Thyroid gland (tissue), 4 donors: Measurements from ENCODE around the gene C16orf82. TPM values are rescaled to one million over a fixed set of nuclear protein-coding genes. Genes with fewer than 3 reads are reported as not detected.

Source experiments
- DNase-seq, 2 donors: peaks; one replicate each; pipeline ENCODE4 v3.0.0-alpha.2; 2019
- H3K27ac ChIP-seq, 3 donors: fragments of 200-600 bp; sonication (generic); 1 replicate in 2 of 3; 2 replicates in 1 of 3; pipeline ENCODE4 v1.5.1; 2016 to 2019; ENCODE audit warnings: mild to moderate bottlenecking in 1 of 3, moderate library complexity in 1 of 3
- H3K27me3 ChIP-seq: fragments of 200-600 bp; sonication (generic); one replicate; pipeline ENCODE4 v1.5.1; 2019
- H3K36me3 ChIP-seq, 2 donors: fragments of 200-600 bp; sonication (generic); one replicate each; pipeline ENCODE4 v1.5.1; 2016 to 2019
- H3K4me1 ChIP-seq, 2 donors: fragments of 200-600 bp; sonication (generic); one replicate each; pipeline ENCODE4 v1.5.1; 2017 to 2019
- H3K4me3 ChIP-seq, 3 donors: fragments of 200-600 bp; sonication (generic); replicated peaks in 1 of 3; 1 replicate in 2 of 3; 2 replicates in 1 of 3; pipeline ENCODE4 v1.5.1; 2016; ENCODE audit warnings: mild to moderate bottlenecking in 1 of 3
- H3K9me3 ChIP-seq: fragments of 200-600 bp; sonication (generic); one replicate; pipeline ENCODE4 v1.5.1; 2017
- POLR2A ChIP-seq, 2 donors: fragments of 450-650 bp; IDR thresholded peaks; one replicate each; pipeline ENCODE4 v1.6.1; 2017; ENCODE audit warnings: antibody characterized with exemption in 2 of 2, mild to moderate bottlenecking in 2 of 2, moderate library complexity in 1 of 2
- WGBS, 2 donors: methylation state at CpG; one replicate each; pipeline ENCODE4 v1.1.5; 2017; 5-methylcytosine and 5-hydroxymethylcytosine counted together
- intact Hi-C: fragments of 100-400 bp; cut with DNase I; formaldehyde crosslinking; loops from one replicate; pipeline ENCODE4 v1.15.1; 2023
- total RNA-seq, 4 donors: library from RNA; depleted of rRNA; stranded (reverse); fragments of >200 nt; gene quantifications; one replicate each; pipeline ENCODE4 v1.2.3, GENCODE V29; 2016
- TF ChIP-seq, protein P1 (sequence below), 6 experiments: fragments of 200-600 bp in 3 of 6; fragments of 450-650 bp in 3 of 6; sonication (generic) in 3 of 6; IDR thresholded peaks; one replicate each; pipeline ENCODE4 v1.5.1; 2016 to 2019; ENCODE audit warnings: antibody characterized with exemption in 6 of 6, mild to moderate bottlenecking in 2 of 6, inconsistent platforms in 1 of 6, moderate library complexity in 1 of 6

C16orf82 gene
- total RNA-seq, 4 donors from 2014 or later, result 0.11 to 1.3 TPM; not detected in 2

DNA sequence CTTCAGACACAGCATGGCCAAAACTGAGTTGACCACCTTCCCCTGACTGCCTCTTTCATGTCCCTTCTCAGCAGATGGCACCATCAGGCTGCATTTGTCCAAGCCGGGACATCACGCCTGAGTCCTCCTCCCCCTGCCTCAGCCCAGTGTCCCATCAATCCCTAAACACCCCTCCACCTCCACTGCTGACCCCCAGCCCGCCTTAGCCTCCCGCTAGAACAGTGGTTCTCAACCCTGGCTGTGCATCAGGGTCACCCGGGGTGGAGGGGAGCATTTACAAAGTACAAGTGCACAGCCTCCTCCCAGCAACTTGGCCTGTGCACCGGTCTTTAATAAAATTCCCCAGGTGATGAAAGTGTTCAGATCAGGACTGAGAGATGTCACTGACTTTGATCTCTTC lies 4.0 kb downstream of the C16orf82 start:
- DNase-seq, result no peak
- TF ChIP-seq, protein P1, sequence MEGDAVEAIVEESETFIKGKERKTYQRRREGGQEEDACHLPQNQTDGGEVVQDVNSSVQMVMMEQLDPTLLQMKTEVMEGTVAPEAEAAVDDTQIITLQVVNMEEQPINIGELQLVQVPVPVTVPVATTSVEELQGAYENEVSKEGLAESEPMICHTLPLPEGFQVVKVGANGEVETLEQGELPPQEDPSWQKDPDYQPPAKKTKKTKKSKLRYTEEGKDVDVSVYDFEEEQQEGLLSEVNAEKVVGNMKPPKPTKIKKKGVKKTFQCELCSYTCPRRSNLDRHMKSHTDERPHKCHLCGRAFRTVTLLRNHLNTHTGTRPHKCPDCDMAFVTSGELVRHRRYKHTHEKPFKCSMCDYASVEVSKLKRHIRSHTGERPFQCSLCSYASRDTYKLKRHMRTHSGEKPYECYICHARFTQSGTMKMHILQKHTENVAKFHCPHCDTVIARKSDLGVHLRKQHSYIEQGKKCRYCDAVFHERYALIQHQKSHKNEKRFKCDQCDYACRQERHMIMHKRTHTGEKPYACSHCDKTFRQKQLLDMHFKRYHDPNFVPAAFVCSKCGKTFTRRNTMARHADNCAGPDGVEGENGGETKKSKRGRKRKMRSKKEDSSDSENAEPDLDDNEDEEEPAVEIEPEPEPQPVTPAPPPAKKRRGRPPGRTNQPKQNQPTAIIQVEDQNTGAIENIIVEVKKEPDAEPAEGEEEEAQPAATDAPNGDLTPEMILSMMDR (IDR thresholded peaks at IDR 0.05), result no peak
- no peak for TF ChIP-seq POLR2A (IDR thresholded peaks at IDR 0.05)
- no peaks in the 10 kb centered on the region for H3K9me3 ChIP-seq
- H3K27me3 ChIP-seq, result no peaks in the 10 kb centered on the region
- no peaks in the 10 kb centered on the region for H3K4me1 ChIP-seq
- WGBS, 2 donors, result 83% methylated on average over 6 of the region's 6 CpGs
- H3K4me3 ChIP-seq, result no peak overlapping the region
- intact Hi-C loops, result no loop called here
- H3K27ac ChIP-seq, result no peak overlapping the region
- H3K36me3 ChIP-seq, result no peaks in the 10 kb centered on the region

DNA sequence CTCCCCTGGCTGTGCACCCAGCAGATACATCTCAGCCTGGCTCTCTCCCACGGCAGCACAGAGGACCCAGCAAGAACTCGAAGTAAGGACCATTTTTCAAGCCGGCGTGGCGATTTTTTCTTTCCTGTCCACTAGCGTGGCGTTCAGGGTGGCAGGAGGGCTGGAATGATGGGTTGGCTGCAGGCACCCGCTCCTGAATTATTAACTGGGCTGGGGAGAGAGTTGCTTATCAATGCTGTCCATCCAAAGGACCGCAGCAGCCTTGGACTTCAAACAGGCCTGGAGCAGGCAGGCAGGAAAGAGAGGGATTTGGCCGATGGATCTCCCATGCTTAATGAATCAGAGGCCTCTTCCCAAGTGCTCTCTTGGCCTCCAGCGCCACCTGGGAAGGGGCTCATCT lies 7.0 kb downstream of the C16orf82 start:
- intact Hi-C loops, result no loop called here
- Histone ChIP-seq H3K27me3 (no peaks in the 10 kb centered on the region), H3K36me3 (no peaks in the 10 kb centered on the region), H3K4me3 (no peak overlapping the region), H3K27ac (no peak overlapping the region), H3K4me1 (no peaks in the 10 kb centered on the region), H3K9me3 (no peaks in the 10 kb centered on the region)
- DNase-seq, result no peak
- WGBS, 2 donors, result 69 to 77% methylated on average over 7 to 11 of the region's 11 CpGs
- TF ChIP-seq POLR2A (IDR thresholded peaks at IDR 0.05), result no peak
- TF ChIP-seq, protein P1 (IDR thresholded peaks at IDR 0.05), result no peak

DNA sequence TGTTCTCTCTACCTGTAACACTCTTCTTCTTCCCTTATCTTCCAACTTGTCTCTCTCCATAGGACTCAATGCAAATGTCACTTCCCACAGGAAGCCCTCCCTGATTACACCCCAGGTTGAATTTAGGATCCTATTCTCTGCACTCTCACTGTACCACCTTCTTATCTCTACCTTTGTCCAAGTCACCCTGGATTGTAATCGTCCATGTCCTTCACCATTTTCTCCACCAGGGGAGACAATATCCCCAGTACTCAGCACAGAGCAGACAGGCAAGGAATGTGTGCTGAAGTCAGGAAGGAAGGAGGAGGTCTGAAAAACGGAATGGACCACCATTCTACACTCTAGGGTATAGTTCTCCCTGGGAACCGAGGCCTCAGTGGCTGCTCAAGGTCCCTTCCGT lies 14.2 kb downstream of the C16orf82 start:
- no peaks in the 10 kb centered on the region for H3K4me1 ChIP-seq
- no peak overlapping the region for H3K27ac ChIP-seq
- 12 to 19% methylated on average over 4 of the region's 4 CpGs for WGBS, 2 donors
- TF ChIP-seq, protein P1 (IDR thresholded peaks at IDR 0.05), result peak in 1 of 6 experiments; percentile 14
- TF ChIP-seq POLR2A (IDR thresholded peaks at IDR 0.05), result no peak
- intact Hi-C loops, result no loop called here
- no peaks in the 10 kb centered on the region for H3K36me3 ChIP-seq
- H3K27me3 ChIP-seq, result no peaks in the 10 kb centered on the region
- no peaks in the 10 kb centered on the region for H3K9me3 ChIP-seq
- no peak overlapping the region for H3K4me3 ChIP-seq
- DNase-seq, result no peak

DNA sequence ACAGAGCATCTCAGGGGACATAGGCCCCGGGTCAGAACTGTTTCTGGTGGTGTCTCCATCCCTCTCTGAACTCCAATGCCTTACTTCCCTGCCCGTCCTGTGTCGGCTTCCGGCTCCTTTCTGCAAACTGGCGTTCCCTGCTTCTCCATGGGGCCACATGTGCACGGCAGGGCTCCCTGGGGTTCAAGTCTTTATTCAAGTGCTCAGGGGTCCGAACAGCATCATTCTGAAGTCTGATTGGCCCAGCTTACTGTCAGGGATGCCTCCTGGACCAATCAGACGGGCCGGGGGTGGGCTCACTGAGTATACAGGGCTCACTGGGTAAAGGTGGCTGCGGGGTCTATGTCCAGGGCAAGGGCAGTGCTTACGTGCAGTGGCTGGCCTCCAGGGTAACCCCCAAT lies 17.1 kb downstream of the C16orf82 start:
- Histone ChIP-seq H3K9me3 (no peaks in the 10 kb centered on the region), H3K27me3 (no peaks in the 10 kb centered on the region), H3K4me3 (no peak overlapping the region), H3K4me1 (no peaks in the 10 kb centered on the region), H3K36me3 (no peaks in the 10 kb centered on the region), H3K27ac (no peak overlapping the region)
- intact Hi-C loops, result no loop called here
- no peak for DNase-seq
- no peak for TF ChIP-seq POLR2A (IDR thresholded peaks at IDR 0.05)
- WGBS, 2 donors, result 46 to 56% methylated on average over 11 of the region's 11 CpGs

DNA sequence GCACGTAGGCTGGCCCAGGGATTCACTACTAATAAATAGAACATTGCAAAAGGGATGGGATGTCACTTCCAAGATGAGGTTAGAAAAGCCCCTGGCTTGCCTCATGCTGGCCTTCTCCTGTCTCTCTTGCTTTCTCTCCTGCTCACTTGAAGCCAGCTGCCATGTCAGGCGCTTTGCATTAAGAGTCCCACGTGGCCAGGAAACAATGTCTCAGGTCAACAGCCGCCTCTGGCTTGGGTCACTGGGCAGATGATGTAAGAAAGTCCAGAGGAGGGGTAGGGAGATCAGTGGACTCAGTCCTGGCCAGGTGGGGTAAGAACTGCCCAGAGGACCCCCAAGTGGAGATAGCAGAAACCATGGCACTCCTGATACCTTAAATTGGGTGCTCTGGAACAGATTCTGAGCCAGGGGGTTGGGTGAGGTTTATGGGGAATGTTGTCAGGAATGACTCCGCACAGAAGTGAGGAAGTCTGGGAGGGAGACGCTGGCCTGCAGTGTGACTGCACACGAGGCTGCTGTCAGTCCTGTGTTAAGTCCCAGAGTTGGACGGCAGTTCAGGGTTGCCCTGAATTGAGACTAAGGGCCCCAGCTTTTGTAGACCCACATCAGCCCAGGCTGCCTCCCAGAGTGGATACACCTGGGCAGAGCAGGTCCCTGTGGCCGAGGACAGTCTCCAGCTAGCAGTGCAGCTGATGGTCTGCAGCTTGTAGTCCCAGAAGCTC lies 17.7 kb downstream of the C16orf82 start:
- intact Hi-C loops, result no loop called here
- no peaks in the 10 kb centered on the region for H3K27me3 ChIP-seq

More for the DNA sequence above, 17.7 kb downstream of the C16orf82 start:
- Histone ChIP-seq H3K36me3 (no peaks in the 10 kb centered on the region), H3K27ac (no peak overlapping the region), H3K4me1 (no peaks in the 10 kb centered on the region), H3K9me3 (no peaks in the 10 kb centered on the region), H3K4me3 (no peak overlapping the region)
- 49 to 50% methylated on average over 8 to 9 of the region's 9 CpGs for WGBS, 2 donors
- TF ChIP-seq, protein P1 (IDR thresholded peaks at IDR 0.05), result no peak
- no peak for TF ChIP-seq POLR2A (IDR thresholded peaks at IDR 0.05)
- no peak for DNase-seq
